ENCODE data around the gene PIAS1. TPM values are rescaled to one million over a fixed set of nuclear protein-coding genes. Genes with fewer than 3 reads are reported as not detected.
A peak's percentile ranks its signal among the peaks of the same experiment; 100 is the strongest.

Gene PIAS1
- total RNA-seq, 1 donor from 2014 or later: 40.6 TPM

DNA sequence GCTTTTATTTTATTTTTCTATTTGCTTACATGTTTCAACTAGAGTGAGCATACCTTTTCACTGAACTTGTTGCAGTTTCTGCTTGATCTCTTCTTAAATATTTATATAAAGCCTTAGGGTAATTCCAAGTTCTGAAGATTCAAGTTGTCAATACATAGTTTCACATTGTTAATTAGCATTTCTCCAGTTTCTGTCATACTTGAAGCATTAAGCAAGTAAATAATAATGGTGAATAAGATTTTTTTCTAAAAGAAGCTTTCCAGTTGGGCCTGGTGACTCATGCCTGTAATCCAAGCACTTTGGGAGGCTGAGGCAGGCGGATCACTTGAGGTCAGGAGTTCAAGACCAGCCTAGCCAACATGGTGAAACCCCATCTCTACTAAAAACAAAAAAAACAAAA lies 97.2 kb downstream of the PIAS1 start:
- Mint-ChIP-seq H3K4me3 (ENCODE audit: unreplicated experiment) (no peak overlapping the region), H3K27ac (ENCODE audit: unreplicated experiment) (no peak overlapping the region), H3K9me3 (ENCODE audit: unreplicated experiment) (no peaks in the 10 kb centered on the region), H3K36me3 (ENCODE audit: unreplicated experiment) (peaks cover 23% of the 10 kb centered on the region), H3K4me1 (ENCODE audit: unreplicated experiment) (peaks cover 18% of the 10 kb centered on the region), H3K27me3 (ENCODE audit: unreplicated experiment) (no peaks in the 10 kb centered on the region)
- no peak for DNase-seq (ENCODE audit: extremely low spot score, unreplicated experiment)
- TF ChIP-seq, protein P1, sequence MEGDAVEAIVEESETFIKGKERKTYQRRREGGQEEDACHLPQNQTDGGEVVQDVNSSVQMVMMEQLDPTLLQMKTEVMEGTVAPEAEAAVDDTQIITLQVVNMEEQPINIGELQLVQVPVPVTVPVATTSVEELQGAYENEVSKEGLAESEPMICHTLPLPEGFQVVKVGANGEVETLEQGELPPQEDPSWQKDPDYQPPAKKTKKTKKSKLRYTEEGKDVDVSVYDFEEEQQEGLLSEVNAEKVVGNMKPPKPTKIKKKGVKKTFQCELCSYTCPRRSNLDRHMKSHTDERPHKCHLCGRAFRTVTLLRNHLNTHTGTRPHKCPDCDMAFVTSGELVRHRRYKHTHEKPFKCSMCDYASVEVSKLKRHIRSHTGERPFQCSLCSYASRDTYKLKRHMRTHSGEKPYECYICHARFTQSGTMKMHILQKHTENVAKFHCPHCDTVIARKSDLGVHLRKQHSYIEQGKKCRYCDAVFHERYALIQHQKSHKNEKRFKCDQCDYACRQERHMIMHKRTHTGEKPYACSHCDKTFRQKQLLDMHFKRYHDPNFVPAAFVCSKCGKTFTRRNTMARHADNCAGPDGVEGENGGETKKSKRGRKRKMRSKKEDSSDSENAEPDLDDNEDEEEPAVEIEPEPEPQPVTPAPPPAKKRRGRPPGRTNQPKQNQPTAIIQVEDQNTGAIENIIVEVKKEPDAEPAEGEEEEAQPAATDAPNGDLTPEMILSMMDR (IDR thresholded peaks at IDR 0.05): no peak

DNA sequence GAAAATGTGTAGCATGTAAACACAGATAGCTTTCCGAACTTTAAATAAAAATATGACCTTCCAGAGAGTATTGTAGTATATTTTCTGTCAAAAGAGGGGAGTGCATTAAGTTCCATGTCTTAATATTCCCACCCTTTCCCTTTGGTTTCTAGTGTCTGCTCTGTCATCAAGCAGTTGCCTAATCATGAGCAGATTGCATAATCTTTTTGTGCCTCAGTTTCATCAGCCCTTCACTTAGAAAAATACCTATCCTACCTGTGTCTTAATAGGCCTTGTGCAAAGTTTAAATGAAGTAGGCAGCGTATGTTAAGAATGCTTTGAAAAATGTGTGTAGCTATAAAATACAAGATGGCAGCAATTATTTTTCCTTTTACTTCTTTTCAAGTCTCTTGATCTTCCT lies 98.2 kb downstream of the PIAS1 start:
- TF ChIP-seq, protein P1 (IDR thresholded peaks at IDR 0.05): no peak
- no peaks in the 10 kb centered on the region for H3K27me3 Mint-ChIP-seq (ENCODE audit: unreplicated experiment)
- no peak for DNase-seq (ENCODE audit: extremely low spot score, unreplicated experiment)
- H3K4me3 Mint-ChIP-seq (ENCODE audit: unreplicated experiment): no peak overlapping the region
- peaks cover 15% of the 10 kb centered on the region for H3K36me3 Mint-ChIP-seq (ENCODE audit: unreplicated experiment)
- no peak overlapping the region for H3K27ac Mint-ChIP-seq (ENCODE audit: unreplicated experiment)
- H3K4me1 Mint-ChIP-seq (ENCODE audit: unreplicated experiment): peaks cover 18% of the 10 kb centered on the region
- no peaks in the 10 kb centered on the region for H3K9me3 Mint-ChIP-seq (ENCODE audit: unreplicated experiment)

DNA sequence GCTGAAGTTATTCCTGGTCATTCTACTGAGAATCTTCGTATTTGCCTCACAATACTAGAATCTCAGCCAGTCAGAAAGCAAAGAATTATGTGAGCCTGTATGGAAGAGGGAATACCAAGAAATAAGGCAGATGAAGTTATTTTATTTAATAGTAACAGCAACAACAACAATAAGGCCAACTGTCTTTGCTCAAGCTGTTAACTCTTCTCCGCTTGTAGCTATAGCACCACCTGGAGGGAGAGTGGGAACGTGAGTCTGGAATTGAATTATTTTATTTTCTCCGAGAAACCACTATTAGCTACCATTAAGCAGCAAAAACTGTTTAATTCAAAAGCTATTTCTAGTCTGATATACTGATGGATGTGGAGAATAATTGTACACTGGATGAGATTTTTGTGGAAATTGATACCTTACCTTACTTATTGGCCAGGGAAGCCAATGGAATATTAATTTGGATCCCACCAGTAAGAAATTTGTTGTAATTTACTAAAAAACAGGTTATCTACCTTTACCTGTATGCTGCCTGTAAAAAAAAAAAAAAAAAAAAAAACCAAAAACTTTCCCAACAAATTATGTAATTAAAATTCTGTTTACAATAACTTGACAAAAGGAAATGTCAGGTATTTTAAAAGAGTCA lies 100.9 kb downstream of the PIAS1 start:
- Mint-ChIP-seq H3K36me3 (ENCODE audit: unreplicated experiment) (peaks cover 12% of the 10 kb centered on the region), H3K4me1 (ENCODE audit: unreplicated experiment) (peaks cover 11% of the 10 kb centered on the region), H3K27ac (ENCODE audit: unreplicated experiment) (no peak overlapping the region), H3K27me3 (ENCODE audit: unreplicated experiment) (no peaks in the 10 kb centered on the region), H3K9me3 (ENCODE audit: unreplicated experiment) (no peaks in the 10 kb centered on the region), H3K4me3 (ENCODE audit: unreplicated experiment) (no peak overlapping the region)
- TF ChIP-seq, protein P1 (IDR thresholded peaks at IDR 0.05): peak; percentile 83
- no peak for DNase-seq (ENCODE audit: extremely low spot score, unreplicated experiment)

DNA sequence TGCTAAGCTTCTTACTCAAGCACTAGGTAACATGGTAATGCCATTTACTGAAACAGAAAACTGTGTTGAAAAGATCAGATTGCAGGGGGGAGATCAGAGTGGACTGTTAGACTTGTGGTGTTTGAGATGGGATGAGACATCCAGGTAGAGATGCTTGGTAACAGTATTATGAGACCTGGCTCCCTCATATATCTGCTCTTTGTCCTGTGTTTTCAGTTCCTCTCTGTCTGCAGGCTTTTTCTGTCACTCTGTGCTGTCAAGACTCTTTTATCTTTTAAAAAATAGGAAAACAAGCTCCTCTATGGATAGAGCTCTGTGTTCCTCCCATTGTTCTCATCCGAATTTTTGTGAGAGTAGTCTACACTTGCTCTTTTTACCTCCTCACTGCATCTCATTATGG lies 103.0 kb downstream of the PIAS1 start:
- Mint-ChIP-seq H3K27me3 (ENCODE audit: unreplicated experiment) (no peaks in the 10 kb centered on the region), H3K4me3 (ENCODE audit: unreplicated experiment) (no peak overlapping the region), H3K4me1 (ENCODE audit: unreplicated experiment) (peaks cover 5% of the 10 kb centered on the region), H3K9me3 (ENCODE audit: unreplicated experiment) (no peaks in the 10 kb centered on the region), H3K36me3 (ENCODE audit: unreplicated experiment) (peaks cover 25% of the 10 kb centered on the region), H3K27ac (ENCODE audit: unreplicated experiment) (no peak overlapping the region)
- TF ChIP-seq, protein P1 (IDR thresholded peaks at IDR 0.05): no peak
- DNase-seq (ENCODE audit: extremely low spot score, unreplicated experiment): no peak

DNA sequence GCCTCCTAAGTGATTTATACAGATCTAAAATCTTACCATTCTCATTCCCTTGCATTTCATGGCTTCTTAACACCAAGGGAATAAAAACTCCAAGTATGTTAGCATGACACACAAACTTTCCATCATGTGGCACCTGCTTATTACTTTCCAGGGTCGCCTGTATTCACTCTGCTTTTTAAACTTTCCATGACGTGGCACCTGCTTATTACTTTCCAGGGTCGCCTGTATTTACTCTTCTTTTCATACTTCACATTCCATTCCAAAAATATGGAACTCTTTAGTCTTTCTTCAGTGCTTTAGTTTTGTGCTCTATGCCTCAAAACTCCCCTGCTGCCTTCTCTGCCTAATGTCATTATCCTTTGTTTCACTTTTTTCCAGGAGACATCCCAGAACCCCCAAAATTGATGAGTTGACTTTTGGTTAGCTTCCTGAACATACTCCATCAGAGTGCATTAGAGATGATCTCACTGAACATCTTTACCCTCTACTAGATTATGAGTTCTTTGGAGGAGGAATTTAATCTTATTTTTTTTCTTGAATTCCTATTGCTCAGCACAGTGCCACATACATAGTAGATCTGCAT lies 104.0 kb downstream of the PIAS1 start:
- H3K4me1 Mint-ChIP-seq (ENCODE audit: unreplicated experiment): peaks cover 3% of the 10 kb centered on the region
- TF ChIP-seq, protein P1 (IDR thresholded peaks at IDR 0.05): no peak
- H3K4me3 Mint-ChIP-seq (ENCODE audit: unreplicated experiment): no peak overlapping the region
- H3K27me3 Mint-ChIP-seq (ENCODE audit: unreplicated experiment): no peaks in the 10 kb centered on the region
- H3K36me3 Mint-ChIP-seq (ENCODE audit: unreplicated experiment): peaks cover 25% of the 10 kb centered on the region
- DNase-seq (ENCODE audit: extremely low spot score, unreplicated experiment): no peak
- H3K27ac Mint-ChIP-seq (ENCODE audit: unreplicated experiment): no peak overlapping the region
- H3K9me3 Mint-ChIP-seq (ENCODE audit: unreplicated experiment): no peaks in the 10 kb centered on the region
